RWPE1 (cell line): ENCODE data around the gene GBGT1.
A peak's percentile ranks its signal among the peaks of the same experiment; 100 is the strongest.

Experiments
- CTCF ChIA-PET: fragments of 350-600 bp; sonication (Branson Sonifier 250); formaldehyde crosslinking; extraction: SDS; loops from one replicate; lab custom pipeline; 2021; lab: Yijun Ruan, JAX
- POLR2A ChIA-PET: fragments of 400-600 bp; formaldehyde crosslinking; extraction: SDS; loops from one replicate; lab custom pipeline; 2020; ENCODE audit warnings: antibody characterized with exemption; ENCODE audit not compliant: low non-redundant PET; lab: Yijun Ruan, JAX
- DNase-seq: peaks from one replicate; pipeline ENCODE4 v3.0.0; 2012; ENCODE audit warnings: low spot score
- H3K27ac ChIP-seq: fragments of 450-650 bp; 2 replicates; pipeline ENCODE4 v1.5.1; 2017
- CTCF ChIP-seq: fragments of 450-650 bp; conservative IDR thresholded peaks from 2 replicates; pipeline ENCODE4 v1.5.1; 2017; ENCODE audit warnings: low read depth, mild to moderate bottlenecking

GBGT1 gene

DNA sequence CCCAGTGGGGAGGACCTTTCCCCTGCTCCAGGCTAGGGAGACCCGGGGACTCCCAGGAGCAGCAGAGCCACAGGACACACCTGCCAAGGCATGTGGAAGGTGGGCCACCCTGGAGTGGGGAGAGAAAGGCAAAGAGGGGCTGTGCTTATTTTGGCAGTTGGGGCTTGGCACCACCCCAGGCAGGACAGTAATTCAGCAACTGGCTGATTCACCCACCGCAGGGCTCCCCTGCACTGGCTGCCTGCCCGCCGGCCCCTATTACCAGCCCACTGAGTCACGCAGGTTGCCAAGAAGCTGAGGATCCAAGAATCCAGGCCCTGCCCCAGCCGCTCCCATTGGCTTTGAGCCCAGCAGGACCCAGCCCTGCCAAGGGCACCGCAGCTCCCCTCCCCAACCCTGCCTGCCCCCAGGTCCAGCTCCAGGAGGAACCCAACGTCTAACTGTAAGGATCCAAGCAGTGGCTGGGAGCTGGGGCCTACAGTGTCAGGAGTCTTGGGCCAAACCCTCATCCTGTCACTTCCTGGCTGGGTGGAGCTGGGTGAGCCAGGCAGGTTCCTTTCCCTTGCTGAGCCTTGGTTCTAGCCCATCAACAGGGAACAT is 28.5 kb downstream of the GBGT1 start:
- peak; percentile 100 for DNase-seq
- POLR2A ChIA-PET, result interaction anchor here (1.1 kb wide), 1 partner anchor 14 kb away, joined by 6 read pairs; no protein-coding TSS in a partner anchor
- peak overlapping the region; percentile 95 for H3K27ac ChIP-seq
- CTCF ChIA-PET, result interaction anchor here (0.9 to 3.1 kb wide), 4 partner anchors 9 to 87 kb away, joined by 3 to 34 read pairs (median 12); no protein-coding TSS in a partner anchor
- TF ChIP-seq CTCF, result no peak

- DNase-seq, result no peak
- CTCF ChIA-PET, result interaction anchor here (0.6 to 3.1 kb wide), 7 partner anchors 9 to 86 kb away, joined by 3 to 34 read pairs (median 17); no protein-coding TSS in a partner anchor
- POLR2A ChIA-PET, result interaction anchor here (1.0 to 1.1 kb wide), 2 partner anchors 13 to 15 kb away, joined by 3 to 6 read pairs; no protein-coding TSS in a partner anchor
- peak overlapping the region; percentile 95 for H3K27ac ChIP-seq
- no peak for TF ChIP-seq CTCF
Measured at GRCh38 chr9:133134388-133135145, 29.1 kb downstream of the GBGT1 start.

DNA sequence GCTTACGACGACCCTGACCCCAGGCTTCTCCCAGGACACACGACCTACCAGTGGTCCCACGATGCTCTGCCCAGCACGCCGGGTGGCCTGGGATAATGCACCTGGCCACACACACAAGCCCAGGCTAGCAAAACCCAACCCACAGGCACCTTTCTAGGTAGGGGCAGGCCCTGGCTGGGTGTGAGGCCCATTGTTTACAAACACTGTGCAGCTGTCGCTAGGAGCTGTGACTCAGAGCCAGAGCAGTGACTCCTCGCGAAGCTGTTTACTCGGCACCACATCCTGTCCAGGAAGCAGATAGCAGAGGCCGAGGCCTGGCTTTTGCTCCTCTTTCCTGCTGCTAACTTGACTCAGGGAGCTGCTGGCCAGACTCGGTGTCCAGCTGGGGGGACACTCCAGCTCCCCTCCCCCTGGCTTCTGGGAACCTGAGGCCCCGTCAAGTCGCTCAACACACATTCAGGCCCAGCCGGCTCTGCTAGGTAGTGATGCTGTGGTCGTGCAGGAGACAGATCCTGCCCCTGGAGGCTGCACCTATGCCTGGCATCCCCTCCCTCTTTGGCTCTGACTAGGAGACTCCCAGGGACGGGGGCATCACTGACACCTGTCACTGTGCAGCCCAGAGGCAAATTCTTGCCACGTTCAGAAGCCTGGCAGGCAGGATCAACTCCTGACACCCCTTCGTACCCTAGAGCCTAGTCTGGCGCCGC is 29.9 kb downstream of the GBGT1 start:
- TF ChIP-seq CTCF, result no peak
- peak overlapping the region; percentile 95 for H3K27ac ChIP-seq
- CTCF ChIA-PET, result interaction anchor here (0.5 to 2.6 kb wide), 8 partner anchors 10 to 32 kb away, joined by 3 to 23 read pairs (median 4); no protein-coding TSS in a partner anchor
- POLR2A ChIA-PET, result interaction anchor here (1.0 kb wide), 1 partner anchor 14 kb away, joined by 3 read pairs; no protein-coding TSS in a partner anchor
- peak; percentile 99 for DNase-seq

GRCh38 chr9:133132174-133132573 is 31.5 kb downstream of the GBGT1 start:
- no peak for DNase-seq

GRCh38 chr9:133131506-133131905 is 32.2 kb downstream of the GBGT1 start:
- TF ChIP-seq CTCF, result no peak
- DNase-seq, result no peak
- peak overlapping the region; percentile 3; the same call in 1 of the 2 replicates for H3K27ac ChIP-seq
- POLR2A ChIA-PET, result no interaction called here
- CTCF ChIA-PET, result interaction anchor here (1.0 kb wide), 1 partner anchor 13 kb away, joined by 5 read pairs; no protein-coding TSS in a partner anchor

More at GRCh38 chr9:133132174-133132573, 31.5 kb downstream of the GBGT1 start:
- H3K27ac ChIP-seq, result peak overlapping the region; percentile 3; the same call in 1 of the 2 replicates
- no peak for TF ChIP-seq CTCF
- CTCF ChIA-PET, result interaction anchor here (0.6 to 2.6 kb wide), 3 partner anchors 12 to 99 kb away, joined by 3 to 23 read pairs (median 17); no protein-coding TSS in a partner anchor
- POLR2A ChIA-PET, result no interaction called here
